Activated T-helper 1 cell treated with anti-CD3 and anti-CD28 coated beads, Interleukin-12 subunit alpha, Interleukin-12 subunit beta, Interleukin-2, Interleukin-4 antibody, amounts not matched to agents 30 ng/mL and 10 ng/mL and 1 ng/mL, durations not matched to agents 14 hours and 24 hours and 36 hours (primary cell): ENCODE measurements around the gene ZNF680. TPM values are rescaled to one million over a fixed set of nuclear protein-coding genes. Genes with fewer than 3 reads are reported as not detected.

Source experiments
- DNase-seq: peaks from one replicate; pipeline ENCODE4 v3.0.0; 2021; ENCODE audit warnings: low spot score
- H3K27ac Mint-ChIP-seq: one replicate; pipeline ENCODE4 v1.8.0; 2021; ENCODE audit warnings: mild to moderate bottlenecking, mixed read lengths
- H3K27me3 Mint-ChIP-seq: one replicate; pipeline ENCODE4 v1.8.0; 2022; ENCODE audit warnings: mild to moderate bottlenecking, moderate library complexity, mixed read lengths; ENCODE audit not compliant: insufficient read depth
- H3K36me3 Mint-ChIP-seq: one replicate; pipeline ENCODE4 v1.8.0; 2021; ENCODE audit warnings: low read depth, mixed read lengths
- H3K4me1 Mint-ChIP-seq: one replicate; pipeline ENCODE4 v1.8.0; 2021; ENCODE audit warnings: low read depth, mixed read lengths
- H3K4me3 Mint-ChIP-seq: one replicate; pipeline ENCODE4 v1.8.0; 2021; ENCODE audit warnings: mild to moderate bottlenecking, moderate library complexity, mixed read lengths
- H3K9me3 Mint-ChIP-seq: one replicate; pipeline ENCODE4 v1.8.0; 2021; ENCODE audit warnings: mixed read lengths
- intact Hi-C: fragments of 100-400 bp; cut with micrococcal nuclease; formaldehyde crosslinking; loops from one replicate; pipeline ENCODE4 v1.15.1; 2024
- total RNA-seq: library from RNA; stranded (reverse); gene quantifications from 2 replicates; pipeline ENCODE4 v1.2.3, GENCODE V29; 2022

ZNF680 gene
- total RNA-seq: 8.5 and 12.2 TPM in 2 replicates

- peaks cover 27% of the 10 kb centered on the region for H3K9me3 Mint-ChIP-seq
- DNase-seq: peak; percentile 85
- H3K27me3 Mint-ChIP-seq: no peaks in the 10 kb centered on the region
- peaks cover 18% of the 10 kb centered on the region for H3K4me1 Mint-ChIP-seq
- intact Hi-C loops: loop anchor here (1.0 to 10.0 kb wide), 8 partner anchors 104 to 810 kb away; partner anchors contain the start of genes ERV3-1, ZNF107, ZNF138 and ZNF736
- peak within 1 kb of the TSS; percentile 98 for H3K27ac Mint-ChIP-seq
- H3K36me3 Mint-ChIP-seq: peaks cover 22% of the 10 kb centered on the region
- H3K4me3 Mint-ChIP-seq: peak within 1 kb of the TSS; percentile 99
Observed at GRCh38 chr7:64562626-64563278, at the start of gene ZNF680. TSS of gene ZNF680 (minus strand) at chr7:64563071. CDS start at chr7:64562954, 117 bp downstream.

- H3K36me3 Mint-ChIP-seq: no peaks in the 10 kb centered on the region
- H3K27ac Mint-ChIP-seq: no peak overlapping the region
- no peaks in the 10 kb centered on the region for H3K4me1 Mint-ChIP-seq
- peaks cover 63% of the 10 kb centered on the region for H3K9me3 Mint-ChIP-seq
- intact Hi-C loops: no loop called here
- no peak overlapping the region for H3K4me3 Mint-ChIP-seq
- DNase-seq: no peak
- no peaks in the 10 kb centered on the region for H3K27me3 Mint-ChIP-seq
Observed at GRCh38 chr7:64612452-64612851, 49.6 kb upstream of the ZNF680 start.

GRCh38 chr7:64611717-64612116 lies 48.8 kb upstream of the ZNF680 start:
- H3K9me3 Mint-ChIP-seq: peaks cover 60% of the 10 kb centered on the region
- no peak overlapping the region for H3K4me3 Mint-ChIP-seq
- H3K27ac Mint-ChIP-seq: no peak overlapping the region

GRCh38 chr7:64610997-64611396 lies 48.1 kb upstream of the ZNF680 start:
- Mint-ChIP-seq H3K36me3 (no peaks in the 10 kb centered on the region), H3K9me3 (peaks cover 52% of the 10 kb centered on the region), H3K27me3 (no peaks in the 10 kb centered on the region), H3K27ac (no peak overlapping the region), H3K4me1 (no peaks in the 10 kb centered on the region), H3K4me3 (no peak overlapping the region)
- intact Hi-C loops: no loop called here
- DNase-seq: no peak

More at GRCh38 chr7:64611717-64612116, 48.8 kb upstream of the ZNF680 start:
- intact Hi-C loops: no loop called here
- Mint-ChIP-seq H3K36me3 (no peaks in the 10 kb centered on the region), H3K27me3 (no peaks in the 10 kb centered on the region), H3K4me1 (no peaks in the 10 kb centered on the region)
- no peak for DNase-seq

- H3K4me3 Mint-ChIP-seq: no peak overlapping the region
- no peak overlapping the region for H3K27ac Mint-ChIP-seq
- H3K4me1 Mint-ChIP-seq: no peaks in the 10 kb centered on the region
- H3K27me3 Mint-ChIP-seq: no peaks in the 10 kb centered on the region
- no peaks in the 10 kb centered on the region for H3K36me3 Mint-ChIP-seq
- peaks cover 56% of the 10 kb centered on the region for H3K9me3 Mint-ChIP-seq
- intact Hi-C loops: no loop called here
- no peak for DNase-seq
Observed at GRCh38 chr7:64608116-64608910, 45.4 kb upstream of the ZNF680 start.

GRCh38 chr7:64606385-64606784 lies 43.5 kb upstream of the ZNF680 start:
- H3K9me3 Mint-ChIP-seq: peaks cover 59% of the 10 kb centered on the region
- H3K27me3 Mint-ChIP-seq: no peaks in the 10 kb centered on the region
- no peak overlapping the region for H3K4me3 Mint-ChIP-seq
- H3K27ac Mint-ChIP-seq: no peak overlapping the region
- intact Hi-C loops: no loop called here
- H3K4me1 Mint-ChIP-seq: no peaks in the 10 kb centered on the region
- peaks cover 1% of the 10 kb centered on the region for H3K36me3 Mint-ChIP-seq
- no peak for DNase-seq

- intact Hi-C loops: no loop called here
Observed at GRCh38 chr7:64603271-64603670, 40.4 kb upstream of the ZNF680 start.

GRCh38 chr7:64602518-64602917 lies 39.6 kb upstream of the ZNF680 start:
- intact Hi-C loops: no loop called here
- Mint-ChIP-seq H3K27me3 (no peaks in the 10 kb centered on the region), H3K4me3 (no peak overlapping the region), H3K36me3 (peaks cover 1% of the 10 kb centered on the region), H3K27ac (no peak overlapping the region), H3K9me3 (peaks cover 41% of the 10 kb centered on the region), H3K4me1 (no peaks in the 10 kb centered on the region)
- DNase-seq: no peak

More at GRCh38 chr7:64603271-64603670, 40.4 kb upstream of the ZNF680 start:
- Mint-ChIP-seq H3K27ac (no peak overlapping the region), H3K9me3 (peaks cover 48% of the 10 kb centered on the region), H3K27me3 (no peaks in the 10 kb centered on the region), H3K4me1 (no peaks in the 10 kb centered on the region), H3K36me3 (peaks cover 1% of the 10 kb centered on the region), H3K4me3 (no peak overlapping the region)
- DNase-seq: no peak

- Mint-ChIP-seq H3K9me3 (peaks cover 41% of the 10 kb centered on the region), H3K4me1 (no peaks in the 10 kb centered on the region), H3K27me3 (no peaks in the 10 kb centered on the region), H3K36me3 (peaks cover 1% of the 10 kb centered on the region), H3K27ac (no peak overlapping the region), H3K4me3 (no peak overlapping the region)
- intact Hi-C loops: no loop called here
- DNase-seq: no peak
Observed at GRCh38 chr7:64602086-64602485, 39.2 kb upstream of the ZNF680 start.

GRCh38 chr7:64599359-64599758 lies 36.5 kb upstream of the ZNF680 start:
- no peaks in the 10 kb centered on the region for H3K27me3 Mint-ChIP-seq
- no peak overlapping the region for H3K4me3 Mint-ChIP-seq
- intact Hi-C loops: loop anchor here (10.0 kb wide), 1 partner anchor 145 kb away; no protein-coding TSS in a partner anchor
- H3K27ac Mint-ChIP-seq: no peak overlapping the region
- H3K4me1 Mint-ChIP-seq: no peaks in the 10 kb centered on the region
- H3K36me3 Mint-ChIP-seq: peaks cover 1% of the 10 kb centered on the region
- DNase-seq: no peak
- H3K9me3 Mint-ChIP-seq: peaks cover 38% of the 10 kb centered on the region

GRCh38 chr7:64590971-64591370 lies 28.1 kb upstream of the ZNF680 start:
- Mint-ChIP-seq H3K4me1 (no peaks in the 10 kb centered on the region), H3K9me3 (peaks cover 26% of the 10 kb centered on the region), H3K4me3 (no peak overlapping the region), H3K27ac (no peak overlapping the region), H3K27me3 (no peaks in the 10 kb centered on the region), H3K36me3 (no peaks in the 10 kb centered on the region)
- intact Hi-C loops: loop anchor here (10.0 kb wide), 1 partner anchor 136 kb away; no protein-coding TSS in a partner anchor
- DNase-seq: no peak

GRCh38 chr7:64581926-64582894 lies 19.3 kb upstream of the ZNF680 start:
- no peak for DNase-seq
- intact Hi-C loops: no loop called here
- H3K4me1 Mint-ChIP-seq: no peaks in the 10 kb centered on the region
- H3K9me3 Mint-ChIP-seq: peaks cover 40% of the 10 kb centered on the region
- no peak overlapping the region for H3K27ac Mint-ChIP-seq
- no peaks in the 10 kb centered on the region for H3K36me3 Mint-ChIP-seq
- H3K4me3 Mint-ChIP-seq: no peak overlapping the region
- no peaks in the 10 kb centered on the region for H3K27me3 Mint-ChIP-seq
